ENCODE results near the gene AMPD1. TPM values are rescaled to one million over a fixed set of nuclear protein-coding genes. Genes with fewer than 3 reads are reported as not detected.

The AMPD1 gene
- total RNA-seq, 2 experiments from 2014 or later = not detected

GRCh38 chr1:114623364-114623763 is 72.0 kb downstream of the AMPD1 start:
- DNase-seq (no peak), ATAC-seq (ENCODE audit: poor library complexity) (no peak)
- no peak overlapping the region for H3K27ac ChIP-seq (ENCODE audit: low read depth in 1 of 2, low read length in 2 of 2)
- H3K36me3 Mint-ChIP-seq (ENCODE audit: low read depth) = no peaks in the 10 kb centered on the region
- H3K27me3 ChIP-seq (ENCODE audit: control insufficient read depth in 1 of 2, insufficient read depth in 2 of 2, low read length in 2 of 2) = no peaks in the 10 kb centered on the region
- ChIA-PET CTCF (no interaction called here), POLR2A (no interaction called here)
- no peak overlapping the region for H3K4me3 Mint-ChIP-seq
- H3K4me3 ChIP-seq (ENCODE audit: low read length) = no peak overlapping the region
- no peaks in the 10 kb centered on the region for H3K4me1 Mint-ChIP-seq (ENCODE audit: low read depth)
- H3K36me3 ChIP-seq (ENCODE audit: insufficient read depth, low read length) = no peaks in the 10 kb centered on the region
- no peaks in the 10 kb centered on the region for H3K4me1 ChIP-seq (ENCODE audit: insufficient read depth, low read length)
- H3K9me3 ChIP-seq (ENCODE audit: control insufficient read depth in 1 of 2, insufficient read depth in 1 of 2, low read length in 2 of 2) = no peaks in the 10 kb centered on the region
- no peak overlapping the region for H3K27ac Mint-ChIP-seq
- TF ChIP-seq, protein P1, sequence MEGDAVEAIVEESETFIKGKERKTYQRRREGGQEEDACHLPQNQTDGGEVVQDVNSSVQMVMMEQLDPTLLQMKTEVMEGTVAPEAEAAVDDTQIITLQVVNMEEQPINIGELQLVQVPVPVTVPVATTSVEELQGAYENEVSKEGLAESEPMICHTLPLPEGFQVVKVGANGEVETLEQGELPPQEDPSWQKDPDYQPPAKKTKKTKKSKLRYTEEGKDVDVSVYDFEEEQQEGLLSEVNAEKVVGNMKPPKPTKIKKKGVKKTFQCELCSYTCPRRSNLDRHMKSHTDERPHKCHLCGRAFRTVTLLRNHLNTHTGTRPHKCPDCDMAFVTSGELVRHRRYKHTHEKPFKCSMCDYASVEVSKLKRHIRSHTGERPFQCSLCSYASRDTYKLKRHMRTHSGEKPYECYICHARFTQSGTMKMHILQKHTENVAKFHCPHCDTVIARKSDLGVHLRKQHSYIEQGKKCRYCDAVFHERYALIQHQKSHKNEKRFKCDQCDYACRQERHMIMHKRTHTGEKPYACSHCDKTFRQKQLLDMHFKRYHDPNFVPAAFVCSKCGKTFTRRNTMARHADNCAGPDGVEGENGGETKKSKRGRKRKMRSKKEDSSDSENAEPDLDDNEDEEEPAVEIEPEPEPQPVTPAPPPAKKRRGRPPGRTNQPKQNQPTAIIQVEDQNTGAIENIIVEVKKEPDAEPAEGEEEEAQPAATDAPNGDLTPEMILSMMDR (IDR thresholded peaks at IDR 0.05) = no peak
- H3K9me3 Mint-ChIP-seq = no peaks in the 10 kb centered on the region
- H3K27me3 Mint-ChIP-seq = peaks cover 8% of the 10 kb centered on the region
- intact Hi-C loops (cut with DNase I, micrococcal nuclease) = no loop called here

Other genes starting within 250 kb of the AMPD1 start
- gene TRIM33, start 184.3 kb downstream of the AMPD1 start, total RNA-seq = 10 to 100 TPM; 42.6 to 45.0 TPM
- 100 to 1,000 TPM; 109 to 111 TPM for gene BCAS2, start 113.9 kb downstream of the AMPD1 start, total RNA-seq
- gene DENND2C, start 25.5 kb downstream of the AMPD1 start, total RNA-seq = 1 to 10 TPM; 1.6 to 2.0 TPM
- gene NRAS, start 21.2 kb upstream of the AMPD1 start, total RNA-seq = 10 to 100 TPM; 28.9 to 30.4 TPM
- gene CSDE1, start 62.4 kb upstream of the AMPD1 start, total RNA-seq = 100 to 1,000 TPM; 725 to 731 TPM
- 10 to 100 TPM; 69.8 to 75.3 TPM for gene SIKE1, start 85.1 kb upstream of the AMPD1 start, total RNA-seq
- not detected for gene SYCP1, start 159.3 kb upstream of the AMPD1 start, total RNA-seq